PC-3 (cell line): ENCODE results near the gene ADCY9. TPM values are rescaled to one million over a fixed set of nuclear protein-coding genes. Genes with fewer than 3 reads are reported as not detected.
A peak's percentile ranks its signal among the peaks of the same experiment; 100 is the strongest.

Experiments used
- ATAC-seq: fragments of 200-7000 bp; cut with Tn5 transposase; 2 replicates; pipeline ENCODE4 v1.9.1; 2020; ENCODE audit warnings: mild to moderate bottlenecking, moderate library complexity
- BruUV-seq: library from RNA; stranded (reverse); fragments of 400-500 nt; replicated peaks from 2 replicates; lab custom pipeline; 2021; lab: Mats Ljungman, UMichigan
- CTCF ChIA-PET: fragments of 300-600 bp; sonication (Branson Sonifier 250); formaldehyde crosslinking; loops from one replicate; lab custom pipeline; 2022; ENCODE audit warnings: antibody characterized with exemption; lab: Charles Lee
- POLR2A ChIA-PET: fragments of 300-600 bp; sonication (Branson Sonifier 250); formaldehyde crosslinking; loops from one replicate; lab custom pipeline; 2022; ENCODE audit warnings: antibody characterized with exemption; ENCODE audit not compliant: unreplicated experiment; lab: Charles Lee
- DNase-seq: peaks from one replicate; pipeline ENCODE4 v3.0.0-alpha.2; 2015
- H2AFZ ChIP-seq: fragments of 300-600 bp; sonication (generic); 2 replicates; pipeline ENCODE4 v1.6.0; 2016; ENCODE audit warnings: antibody characterized with exemption, low read length
- H3F3A ChIP-seq: fragments of 300-600 bp; sonication (generic); one replicate; pipeline ENCODE4 v1.6.0; 2017; ENCODE audit warnings: antibody characterized with exemption, low read length, control low read depth, mild to moderate bottlenecking; ENCODE audit not compliant: unreplicated experiment
- H3K27ac ChIP-seq: fragments of 300-600 bp; sonication (generic); 2 replicates; pipeline ENCODE4 v1.5.1; 2016; ENCODE audit warnings: mild to moderate bottlenecking, low read length
- H3K27me3 ChIP-seq: fragments of 300-600 bp; sonication (generic); 2 replicates; pipeline ENCODE4 v1.6.1; 2016; ENCODE audit warnings: low read length, mixed read lengths
- H3K36me3 ChIP-seq: fragments of 300-600 bp; sonication (generic); 2 replicates; pipeline ENCODE4 v1.6.1; 2016; ENCODE audit warnings: low read depth, mixed run types, low read length, mixed read lengths
- H3K4me1 ChIP-seq: fragments of 300-600 bp; sonication (generic); 2 replicates; pipeline ENCODE4 v1.5.1; 2016; ENCODE audit warnings: low read length; ENCODE audit not compliant: insufficient read depth
- H3K4me2 ChIP-seq: fragments of 300-600 bp; sonication (generic); 2 replicates; pipeline ENCODE4 v1.6.0; 2016; ENCODE audit warnings: low read length
- H3K4me3 ChIP-seq: fragments of 300-600 bp; sonication (generic); 2 replicates; pipeline ENCODE4 v1.5.1; 2016; ENCODE audit warnings: mild to moderate bottlenecking, low read length, mixed read lengths
- H3K79me2 ChIP-seq: fragments of 300-600 bp; sonication (generic); 2 replicates; pipeline ENCODE4 v1.6.1; 2017; ENCODE audit warnings: low read length, mixed read lengths
- H3K9ac ChIP-seq: fragments of 300-600 bp; sonication (generic); 2 replicates; pipeline ENCODE4 v1.6.0; 2016; ENCODE audit warnings: mild to moderate bottlenecking, low read length
- H3K9me2 ChIP-seq: fragments of 300-600 bp; sonication (generic); replicated peaks from 2 replicates; pipeline ENCODE4 v1.6.1; 2016; ENCODE audit warnings: mixed run types, low read length, mixed read lengths
- H3K9me3 ChIP-seq: fragments of 300-600 bp; sonication (generic); 2 replicates; pipeline ENCODE4 v1.6.1; 2016; ENCODE audit warnings: low read length, mixed read lengths
- H4K20me1 ChIP-seq: fragments of 300-600 bp; sonication (generic); 2 replicates; pipeline ENCODE4 v1.6.1; 2016; ENCODE audit warnings: low read length, mixed read lengths
- CTCF ChIP-seq: fragments of 300-600 bp; sonication (generic); conservative IDR thresholded peaks from 2 replicates; pipeline ENCODE4 v1.5.1; 2017; ENCODE audit warnings: antibody characterized with exemption, low read depth, mild to moderate bottlenecking, low read length
- EZH2 ChIP-seq: fragments of 300-600 bp; sonication (generic); IDR thresholded peaks from one replicate; pipeline ENCODE4 v1.6.1; 2017; ENCODE audit warnings: antibody characterized with exemption, mild to moderate bottlenecking, low read length; ENCODE audit not compliant: unreplicated experiment
- EZH2phosphoT487 ChIP-seq: fragments of 300-600 bp; sonication (generic); IDR thresholded peaks from 2 replicates; pipeline ENCODE4 v1.6.1; 2018; ENCODE audit warnings: mild to moderate bottlenecking, antibody characterized with exemption, low read length, borderline replicate concordance
- intact Hi-C: fragments of 100-400 bp; cut with micrococcal nuclease; formaldehyde crosslinking; loops from 2 replicates; pipeline ENCODE4 v1.9.0; 2023
- total RNA-seq: library from RNA; depleted of rRNA; stranded (reverse); fragments of >200 nt; gene quantifications from 2 replicates; pipeline ENCODE4 v1.2.3, GENCODE V29; 2014

The ADCY9 gene
- total RNA-seq, 1 experiment from 2014 or later, result 6.2 TPM

GRCh38 chr16:4060823-4061222, 55.4 kb downstream of the ADCY9 start:
- no peak for DNase-seq
- no peak for ATAC-seq
- CTCF ChIA-PET, result no interaction called here
- no peaks in the 10 kb centered on the region for H3K4me1 ChIP-seq
- H3K79me2 ChIP-seq, result no peaks in the 10 kb centered on the region
- H4K20me1 ChIP-seq, result no peaks in the 10 kb centered on the region
- no peaks in the 10 kb centered on the region for H3F3A ChIP-seq
- intact Hi-C loops, result no loop called here
- POLR2A ChIA-PET, result interaction anchor here (0.7 kb wide), 1 partner anchor 92 kb away, joined by 3 read pairs; no protein-coding TSS in a partner anchor
- no TSS peak for BruUV-seq
- no peaks in the 10 kb centered on the region for H3K27me3 ChIP-seq
- H3K4me2 ChIP-seq, result no peak overlapping the region
- H3K27ac ChIP-seq, result no peak overlapping the region
- H3K9me3 ChIP-seq, result no peaks in the 10 kb centered on the region
- H2AFZ ChIP-seq, result no peak overlapping the region
- H3K9ac ChIP-seq, result no peak overlapping the region
- TF ChIP-seq EZH2 (no peak), EZH2phosphoT487 (no peak), CTCF (no peak)
- no peaks in the 10 kb centered on the region for H3K9me2 ChIP-seq
- no peaks in the 10 kb centered on the region; the same call in 1 of the 2 replicates for H3K36me3 ChIP-seq
- H3K4me3 ChIP-seq, result no peak overlapping the region

DNA sequence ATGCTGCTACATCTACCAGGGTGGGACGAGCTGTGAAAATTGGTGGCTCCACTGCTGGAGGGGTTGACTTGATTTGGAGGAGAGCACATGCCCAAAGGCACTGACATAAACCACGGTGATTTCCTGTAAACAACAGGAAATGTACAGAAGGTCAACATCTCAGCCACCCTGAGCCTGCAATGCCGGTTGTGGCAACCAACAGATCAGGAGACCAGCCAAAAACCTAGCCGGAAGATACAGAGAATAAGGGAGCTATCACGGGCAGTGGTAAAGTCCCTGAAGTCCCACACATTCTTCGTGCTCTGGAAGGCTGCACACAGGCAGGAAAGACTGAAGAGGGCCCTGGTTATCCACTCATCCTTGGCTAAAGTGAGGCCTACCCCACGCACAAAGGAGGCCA, 56.2 kb downstream of the ADCY9 start:
- Histone ChIP-seq H3K79me2 (no peaks in the 10 kb centered on the region), H3K9me3 (no peaks in the 10 kb centered on the region), H3K4me1 (no peaks in the 10 kb centered on the region), H3K27ac (no peak overlapping the region), H3K9me2 (no peaks in the 10 kb centered on the region), H3K4me3 (no peak overlapping the region), H2AFZ (no peak overlapping the region), H4K20me1 (no peaks in the 10 kb centered on the region), H3K36me3 (no peaks in the 10 kb centered on the region; the same call in 1 of the 2 replicates), H3K4me2 (no peak overlapping the region), H3K9ac (no peak overlapping the region), H3K27me3 (no peaks in the 10 kb centered on the region), H3F3A (no peaks in the 10 kb centered on the region)
- ChIA-PET POLR2A (interaction anchor here (0.6 kb wide), 1 partner anchor 9 kb away, joined by 13 read pairs; no protein-coding TSS in a partner anchor), CTCF (no interaction called here)
- ATAC-seq, result no peak
- intact Hi-C loops, result no loop called here
- no peak for DNase-seq
- BruUV-seq, result no TSS peak
- no peak for TF ChIP-seq EZH2
- TF ChIP-seq EZH2phosphoT487, result no peak
- no peak for TF ChIP-seq CTCF

GRCh38 chr16:4058386-4058785, 57.9 kb downstream of the ADCY9 start:
- H3K4me2 ChIP-seq, result no peak overlapping the region
- H3K9me3 ChIP-seq, result no peaks in the 10 kb centered on the region
- ChIA-PET CTCF (no interaction called here), POLR2A (no interaction called here)
- no peak overlapping the region for H3K9ac ChIP-seq
- peaks cover 7% of the 10 kb centered on the region for H3K4me1 ChIP-seq
- BruUV-seq, result no TSS peak
- no peaks in the 10 kb centered on the region for H3K9me2 ChIP-seq
- TF ChIP-seq CTCF (no peak), EZH2phosphoT487 (no peak), EZH2 (no peak)
- no peak overlapping the region for H3K4me3 ChIP-seq
- no peaks in the 10 kb centered on the region; the same call in 1 of the 2 replicates for H3K36me3 ChIP-seq
- peak; percentile 3 for DNase-seq
- H3F3A ChIP-seq, result no peaks in the 10 kb centered on the region
- no peak for ATAC-seq
- H4K20me1 ChIP-seq, result no peaks in the 10 kb centered on the region
- no peaks in the 10 kb centered on the region for H3K79me2 ChIP-seq
- no peak overlapping the region for H2AFZ ChIP-seq
- intact Hi-C loops, result no loop called here
- H3K27ac ChIP-seq, result no peak overlapping the region
- H3K27me3 ChIP-seq, result no peaks in the 10 kb centered on the region
